GM21423 (cell line): ENCODE results near the gene CFAP57.
"Not testable (repeated sequence)": the region's sequence is repeated elsewhere in the genome, so short reads cannot be mapped to it uniquely, and the experiment has no call there.

Experiments used
- ATAC-seq: cut with Tn5 transposase; IDR thresholded peaks from one replicate; pipeline ENCODE4 v1.9.1; 2021; ENCODE audit warnings: mild to moderate bottlenecking, moderate library complexity; ENCODE audit not compliant: unreplicated experiment

CFAP57 gene

GRCh38 chr1:43172527-43172972 is 420 bp downstream of the CFAP57 start:
- peak; percentile 51 for ATAC-seq

GRCh38 chr1:43174873-43175272 is 2.7 kb downstream of the CFAP57 start:
- ATAC-seq: no peak

- no peak for ATAC-seq
Observed at GRCh38 chr1:43177691-43178090, 5.6 kb downstream of the CFAP57 start.

GRCh38 chr1:43184388-43184787 is 12.3 kb downstream of the CFAP57 start:
- ATAC-seq: no peak

GRCh38 chr1:43184995-43185394 is 12.9 kb downstream of the CFAP57 start:
- no peak for ATAC-seq

GRCh38 chr1:43188106-43188505 is 16.0 kb downstream of the CFAP57 start:
- no peak for ATAC-seq

GRCh38 chr1:43194509-43194908 is 22.4 kb downstream of the CFAP57 start:
- ATAC-seq: no peak

GRCh38 chr1:43197343-43198127 is 25.4 kb downstream of the CFAP57 start:
- ATAC-seq: no peak

GRCh38 chr1:43199093-43199726 is 27.1 kb downstream of the CFAP57 start:
- ATAC-seq: peak; percentile 74

GRCh38 chr1:43203859-43204258 is 31.7 kb downstream of the CFAP57 start:
- ATAC-seq: no peak

GRCh38 chr1:43204394-43204793 is 32.3 kb downstream of the CFAP57 start:
- no peak for ATAC-seq

GRCh38 chr1:43205671-43206070 is 33.5 kb downstream of the CFAP57 start:
- no peak for ATAC-seq

GRCh38 chr1:43206600-43207228 is 34.6 kb downstream of the CFAP57 start:
- no peak for ATAC-seq

GRCh38 chr1:43207229-43207853 is 35.2 kb downstream of the CFAP57 start:
- ATAC-seq: no peak

- not testable (repeated sequence) for ATAC-seq
Observed at GRCh38 chr1:43208277-43208676, 36.1 kb downstream of the CFAP57 start.

- no peak for ATAC-seq
Observed at GRCh38 chr1:43214501-43215444, 42.6 kb downstream of the CFAP57 start.

GRCh38 chr1:43217747-43218146 is 45.6 kb downstream of the CFAP57 start:
- ATAC-seq: no peak

GRCh38 chr1:43220905-43221778 is 49.0 kb downstream of the CFAP57 start:
- ATAC-seq: peak; percentile 76

- no peak for ATAC-seq
Observed at GRCh38 chr1:43221797-43222196, 49.7 kb downstream of the CFAP57 start.
